ENCODE results near the gene RAB33B. TPM values are rescaled to one million over a fixed set of nuclear protein-coding genes. Genes with fewer than 3 reads are reported as not detected.

RAB33B gene
- total RNA-seq, 2 experiments from 2014 or later: 9.2 to 11.7 TPM

- Histone ChIP-seq H3K36me3 (ENCODE audit: insufficient read depth, low read length) (no peaks in the 10 kb centered on the region), H3K9me3 (ENCODE audit: low read length) (no peaks in the 10 kb centered on the region), H2AFZ (ENCODE audit: low read length) (no peak overlapping the region), H3K27ac (ENCODE audit: low read depth, low read length, poor library complexity, severe bottlenecking) (no peak overlapping the region), H3K4me3 (ENCODE audit: low read depth, low read length, poor library complexity, severe bottlenecking) (no peak overlapping the region), H3K4me1 (ENCODE audit: insufficient read depth, low read length, poor library complexity, severe bottlenecking) (no peaks in the 10 kb centered on the region), H3K79me2 (ENCODE audit: insufficient read depth, low read depth, low read length) (no peaks in the 10 kb centered on the region), H3K9me2 (ENCODE audit: insufficient read depth, low read length) (no peaks in the 10 kb centered on the region), H3K4me2 (ENCODE audit: low read length) (no peak overlapping the region), H4K20me1 (ENCODE audit: insufficient read depth, low read length) (no peaks in the 10 kb centered on the region)
- intact Hi-C loops (cut with micrococcal nuclease; ENCODE audit: unreplicated experiment): no loop called here
- CTCF ChIA-PET (ENCODE audit: unreplicated experiment): no interaction called here
- POLR2A ChIA-PET: interaction anchor here (0.8 kb wide), 1 partner anchor 47 kb away, joined by 3 read pairs; no protein-coding TSS in a partner anchor
- TF ChIP-seq EZH2phosphoT487 (IDR thresholded peaks at IDR 0.05; ENCODE audit: borderline replicate concordance, low read depth, low read length): no peak
- TF ChIP-seq CTCF (conservative IDR thresholded peaks at IDR 0.05; ENCODE audit: low read length): no peak
- DNase-seq (ENCODE audit: low spot score): no peak
- BruUV-seq (replicated peaks): no TSS peak
Observed at GRCh38 chr4:139483000-139483399, 29.1 kb downstream of the RAB33B start.

GRCh38 chr4:139484783-139485311 lies 30.9 kb downstream of the RAB33B start:
- BruUV-seq (replicated peaks): no TSS peak
- no peaks in the 10 kb centered on the region for H4K20me1 ChIP-seq (ENCODE audit: insufficient read depth, low read length)
- no peak overlapping the region for H3K4me2 ChIP-seq (ENCODE audit: low read length)
- intact Hi-C loops (cut with micrococcal nuclease; ENCODE audit: unreplicated experiment): no loop called here
- no peak overlapping the region for H3K27ac ChIP-seq (ENCODE audit: low read depth, low read length, poor library complexity, severe bottlenecking)
- ChIA-PET POLR2A (no interaction called here), CTCF (ENCODE audit: unreplicated experiment) (interaction anchor here (0.5 kb wide), 1 partner anchor 459 kb away, joined by 3 read pairs; no protein-coding TSS in a partner anchor)
- no peaks in the 10 kb centered on the region for H3K36me3 ChIP-seq (ENCODE audit: insufficient read depth, low read length)
- H3K9me3 ChIP-seq (ENCODE audit: low read length): no peaks in the 10 kb centered on the region
- H3K79me2 ChIP-seq (ENCODE audit: insufficient read depth, low read depth, low read length): no peaks in the 10 kb centered on the region
- H2AFZ ChIP-seq (ENCODE audit: low read length): no peak overlapping the region
- no peak overlapping the region for H3K4me3 ChIP-seq (ENCODE audit: low read depth, low read length, poor library complexity, severe bottlenecking)
- no peak for DNase-seq (ENCODE audit: low spot score)
- TF ChIP-seq CTCF (conservative IDR thresholded peaks at IDR 0.05; ENCODE audit: low read length) (no peak), EZH2phosphoT487 (IDR thresholded peaks at IDR 0.05; ENCODE audit: borderline replicate concordance, low read depth, low read length) (no peak)
- no peaks in the 10 kb centered on the region for H3K4me1 ChIP-seq (ENCODE audit: insufficient read depth, low read length, poor library complexity, severe bottlenecking)
- H3K9me2 ChIP-seq (ENCODE audit: insufficient read depth, low read length): no peaks in the 10 kb centered on the region

GRCh38 chr4:139488442-139488841 lies 34.5 kb downstream of the RAB33B start:
- ChIA-PET POLR2A (interaction anchor here (0.8 to 1.0 kb wide), 2 partner anchors 140 to 473 kb away, joined by 3 to 4 read pairs; partner anchors contain the start of gene NOCT), CTCF (ENCODE audit: unreplicated experiment) (no interaction called here)
- H3K4me3 ChIP-seq (ENCODE audit: low read depth, low read length, poor library complexity, severe bottlenecking): no peak overlapping the region
- H3K4me2 ChIP-seq (ENCODE audit: low read length): no peak overlapping the region
- H3K27ac ChIP-seq (ENCODE audit: low read depth, low read length, poor library complexity, severe bottlenecking): no peak overlapping the region
- no peak overlapping the region for H2AFZ ChIP-seq (ENCODE audit: low read length)
- BruUV-seq (replicated peaks): no TSS peak
- H3K9me3 ChIP-seq (ENCODE audit: low read length): no peaks in the 10 kb centered on the region
- H3K4me1 ChIP-seq (ENCODE audit: insufficient read depth, low read length, poor library complexity, severe bottlenecking): no peaks in the 10 kb centered on the region
- no peak for TF ChIP-seq CTCF (conservative IDR thresholded peaks at IDR 0.05; ENCODE audit: low read length)
- H4K20me1 ChIP-seq (ENCODE audit: insufficient read depth, low read length): no peaks in the 10 kb centered on the region
- no peaks in the 10 kb centered on the region for H3K9me2 ChIP-seq (ENCODE audit: insufficient read depth, low read length)
- H3K79me2 ChIP-seq (ENCODE audit: insufficient read depth, low read depth, low read length): no peaks in the 10 kb centered on the region
- intact Hi-C loops (cut with micrococcal nuclease; ENCODE audit: unreplicated experiment): no loop called here
- no peak for DNase-seq (ENCODE audit: low spot score)
- no peaks in the 10 kb centered on the region for H3K36me3 ChIP-seq (ENCODE audit: insufficient read depth, low read length)

Measured in OCI-LY7 (cell line).